Fibroblast of lung (primary cell): ENCODE data around the gene CASP7. TPM values are rescaled to one million over a fixed set of nuclear protein-coding genes. Genes with fewer than 3 reads are reported as not detected.
A peak's percentile ranks its signal among the peaks of the same experiment; 100 is the strongest.

ENCODE experiments used
- DNase-seq, 2 donors: peaks; one replicate each; pipeline versions ENCODE4 v3.0.0 to v3.0.0-alpha.2; 2010; ENCODE audit warnings: low read depth in 2 of 2
- H2AFZ ChIP-seq: 2 replicates; pipeline ENCODE4 v1.5.1; 2012; ENCODE audit warnings: low read length, control low read depth, inconsistent platforms
- H3K27ac ChIP-seq: 2 replicates; pipeline ENCODE4 v1.5.1; 2011; ENCODE audit warnings: low read length, control low read depth; ENCODE audit not compliant: insufficient read depth
- H3K27me3 ChIP-seq: 2 replicates; pipeline ENCODE4 v1.5.1; 2011; ENCODE audit warnings: mild to moderate bottlenecking, low read length; ENCODE audit not compliant: control insufficient read depth, insufficient read depth
- H3K36me3 ChIP-seq: 2 replicates; pipeline ENCODE4 v1.5.1; 2011; ENCODE audit warnings: low read length; ENCODE audit not compliant: control insufficient read depth, insufficient read depth
- H3K4me1 ChIP-seq: 2 replicates; pipeline ENCODE4 v1.5.1; 2011; ENCODE audit warnings: low read length; ENCODE audit not compliant: control insufficient read depth, insufficient read depth; ENCODE audit errors: extremely low read depth
- H3K4me2 ChIP-seq: 2 replicates; pipeline ENCODE4 v1.5.1; 2011; ENCODE audit warnings: low read length, control low read depth; ENCODE audit not compliant: insufficient read depth; ENCODE audit errors: extremely low read depth
- H3K4me3 ChIP-seq, 4 experiments: fragments of 200-600 bp in 1 of 4; sonication (generic) in 1 of 4; replicated peaks in 1 of 4; 2 replicates each; pipeline ENCODE4 v1.5.1; 2011 to 2016; ENCODE audit warnings: low read length in 4 of 4, low read depth in 3 of 4, mild to moderate bottlenecking in 3 of 4, control low read depth in 2 of 4, inconsistent platforms in 1 of 4, mixed read lengths in 1 of 4; ENCODE audit not compliant: insufficient read depth in 1 of 4; ENCODE audit errors: control extremely low read depth in 1 of 4
- H3K79me2 ChIP-seq: 2 replicates; pipeline ENCODE4 v1.5.1; 2012; ENCODE audit warnings: mild to moderate bottlenecking, low read length, inconsistent platforms; ENCODE audit not compliant: control insufficient read depth, insufficient read depth
- H3K9ac ChIP-seq: 2 replicates; pipeline ENCODE4 v1.5.1; 2011; ENCODE audit warnings: mild to moderate bottlenecking, low read length, control low read depth; ENCODE audit not compliant: insufficient read depth
- H3K9me3 ChIP-seq: 2 replicates; pipeline ENCODE4 v1.5.1; 2012; ENCODE audit warnings: low read depth, low read length; ENCODE audit not compliant: control insufficient read depth, insufficient read depth
- H4K20me1 ChIP-seq: 2 replicates; pipeline ENCODE4 v1.5.1; 2011; ENCODE audit warnings: low read length; ENCODE audit not compliant: control insufficient read depth, insufficient read depth; ENCODE audit errors: extremely low read depth
- EZH2 ChIP-seq: IDR thresholded peaks from 2 replicates; pipeline ENCODE4 v1.5.1; 2012; ENCODE audit warnings: low read length, control low read depth, mild to moderate bottlenecking; ENCODE audit errors: missing control alignments
- polyA minus RNA-seq: library from RNA; depleted of rRNA, polyadenylated mRNA; stranded (reverse); fragments of >200 nt; gene quantifications from 2 replicates; pipeline ENCODE4 v1.2.3, GENCODE V29; 2011; ENCODE audit warnings: low replicate concordance
- polyA plus RNA-seq, 2 donors: library from polyadenylated mRNA; depleted of rRNA in 1 of 2; stranded (reverse) in 1 of 2; unstranded in 1 of 2; fragments of >200 nt; gene quantifications; 2 replicates each; pipeline ENCODE4 v1.2.1, GENCODE V29; 2011 to 2012; ENCODE audit warnings: missing spikeins in 1 of 2
- total RNA-seq: library from RNA; depleted of rRNA; stranded (reverse); fragments of >200 nt; gene quantifications from 2 replicates; pipeline ENCODE4 v1.2.1, GENCODE V29; 2014
- TF ChIP-seq, protein P1 (sequence below), 2 donors: IDR thresholded peaks in 1 of 2; conservative IDR thresholded peaks in 1 of 2; 1 replicate in 1 of 2; 2 replicates in 1 of 2; pipeline ENCODE4 v1.5.1; 2011 to 2012; ENCODE audit warnings: low read length in 2 of 2, control low read depth in 1 of 2, inconsistent platforms in 1 of 2, low read depth in 1 of 2, mild to moderate bottlenecking in 1 of 2

Gene CASP7
- 23.1 and 28.9 TPM in 2 replicates for total RNA-seq
- polyA plus RNA-seq = 22.4 and 27.0 TPM in 2 replicates
- 18.6 and 20.3 TPM in 2 replicates for polyA plus RNA-seq (2012)
- 6.8 and 7.6 TPM in 2 replicates for polyA minus RNA-seq

DNA sequence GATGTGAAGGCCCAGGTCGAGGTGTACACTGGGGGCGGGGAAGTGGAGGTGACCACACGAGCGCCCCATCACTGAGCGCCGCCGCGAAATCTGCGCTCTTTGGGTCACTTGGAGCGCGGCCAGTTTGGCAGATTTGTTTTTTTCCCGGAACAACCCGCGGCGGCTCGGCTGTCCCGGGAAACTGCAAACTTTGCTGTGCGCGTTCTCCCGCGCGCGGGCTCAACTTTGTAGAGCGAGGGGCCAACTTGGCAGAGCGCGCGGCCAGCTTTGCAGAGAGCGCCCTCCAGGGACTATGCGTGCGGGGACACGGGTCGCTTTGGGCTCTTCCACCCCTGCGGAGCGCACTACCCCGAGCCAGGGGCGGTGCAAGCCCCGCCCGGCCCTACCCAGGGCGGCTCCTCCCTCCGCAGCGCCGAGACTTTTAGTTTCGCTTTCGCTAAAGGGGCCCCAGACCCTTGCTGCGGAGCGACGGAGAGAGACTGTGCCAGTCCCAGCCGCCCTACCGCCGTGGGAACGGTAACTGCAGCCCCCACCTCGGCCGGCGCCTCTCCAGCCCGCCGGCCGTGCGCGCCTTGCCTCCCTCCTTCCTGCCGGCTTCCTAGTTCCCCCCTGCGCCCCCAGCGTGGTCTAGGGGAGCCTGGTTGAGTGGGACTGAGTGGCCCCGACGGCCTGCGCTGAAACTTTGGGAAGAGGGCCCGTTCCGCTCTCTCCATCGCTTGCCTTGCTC lies at the start of gene CASP7:
TSS of gene CASP7 (plus strand) at position 450 of the 727 bp plus-strand sequence. CDS start 17,582 bp downstream, outside the sequence.
- peaks cover 37% of the 10 kb centered on the region for H3K79me2 ChIP-seq
- peak; percentile 71 to 82 for DNase-seq
- no peak for TF ChIP-seq EZH2
- TF ChIP-seq, protein P1, sequence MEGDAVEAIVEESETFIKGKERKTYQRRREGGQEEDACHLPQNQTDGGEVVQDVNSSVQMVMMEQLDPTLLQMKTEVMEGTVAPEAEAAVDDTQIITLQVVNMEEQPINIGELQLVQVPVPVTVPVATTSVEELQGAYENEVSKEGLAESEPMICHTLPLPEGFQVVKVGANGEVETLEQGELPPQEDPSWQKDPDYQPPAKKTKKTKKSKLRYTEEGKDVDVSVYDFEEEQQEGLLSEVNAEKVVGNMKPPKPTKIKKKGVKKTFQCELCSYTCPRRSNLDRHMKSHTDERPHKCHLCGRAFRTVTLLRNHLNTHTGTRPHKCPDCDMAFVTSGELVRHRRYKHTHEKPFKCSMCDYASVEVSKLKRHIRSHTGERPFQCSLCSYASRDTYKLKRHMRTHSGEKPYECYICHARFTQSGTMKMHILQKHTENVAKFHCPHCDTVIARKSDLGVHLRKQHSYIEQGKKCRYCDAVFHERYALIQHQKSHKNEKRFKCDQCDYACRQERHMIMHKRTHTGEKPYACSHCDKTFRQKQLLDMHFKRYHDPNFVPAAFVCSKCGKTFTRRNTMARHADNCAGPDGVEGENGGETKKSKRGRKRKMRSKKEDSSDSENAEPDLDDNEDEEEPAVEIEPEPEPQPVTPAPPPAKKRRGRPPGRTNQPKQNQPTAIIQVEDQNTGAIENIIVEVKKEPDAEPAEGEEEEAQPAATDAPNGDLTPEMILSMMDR (conservative IDR thresholded peaks at IDR 0.05 in 1 of 2, IDR thresholded peaks at IDR 0.05 in 1 of 2; ENCODE audit: low read depth in 1 of 2, low read length in 2 of 2) = no peak
- peak within 1 kb of the TSS; percentile 86 for H2AFZ ChIP-seq
- H3K27me3 ChIP-seq = no peaks in the 10 kb centered on the region
- H3K9me3 ChIP-seq = no peaks in the 10 kb centered on the region
- peaks cover 9% of the 10 kb centered on the region for H3K4me1 ChIP-seq
- no peaks in the 10 kb centered on the region for H3K36me3 ChIP-seq
- H3K27ac ChIP-seq = peak within 1 kb of the TSS; percentile 86
- peak within 1 kb of the TSS; percentile 91 for H3K4me2 ChIP-seq
- H3K4me3 ChIP-seq = peak within 1 kb of the TSS; percentile 81 to 100 (median 90)
- H3K9ac ChIP-seq = peak within 1 kb of the TSS; percentile 91
- no peaks in the 10 kb centered on the region for H4K20me1 ChIP-seq

DNA sequence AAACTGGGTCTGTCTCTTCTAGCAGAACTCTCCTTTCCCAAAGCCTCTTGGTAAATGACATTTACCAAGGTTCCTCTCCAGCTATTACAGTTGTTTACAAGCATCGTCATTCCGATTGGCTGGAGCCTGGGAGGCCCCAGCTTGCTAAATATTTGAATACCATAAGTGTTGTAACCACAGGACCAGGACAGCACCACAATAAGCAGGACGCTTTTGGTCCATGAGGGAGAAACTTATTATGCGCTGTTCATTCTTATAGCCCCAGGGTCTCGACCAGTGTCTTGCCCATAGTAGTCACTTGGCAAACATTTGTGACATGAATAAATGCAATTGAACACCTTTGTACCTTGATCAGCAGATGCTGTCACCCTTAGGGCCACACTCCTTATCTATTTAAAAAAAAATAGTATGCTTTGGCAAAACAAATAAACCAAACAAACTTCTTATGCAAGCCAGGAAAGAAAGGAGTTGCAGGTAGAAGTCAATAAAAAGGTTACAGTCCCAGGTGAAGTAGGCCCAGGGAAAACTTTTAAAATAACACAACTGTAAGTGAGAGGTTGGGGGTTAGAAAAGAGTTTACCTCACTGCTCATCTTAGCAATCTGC lies 48.7 kb upstream of the CASP7 start:
- H3K4me2 ChIP-seq = no peak overlapping the region
- no peaks in the 10 kb centered on the region for H3K36me3 ChIP-seq
- no peaks in the 10 kb centered on the region for H3K4me1 ChIP-seq
- H3K9me3 ChIP-seq = no peaks in the 10 kb centered on the region
- H3K27me3 ChIP-seq = no peaks in the 10 kb centered on the region
- TF ChIP-seq, protein P1 (conservative IDR thresholded peaks at IDR 0.05 in 1 of 2, IDR thresholded peaks at IDR 0.05 in 1 of 2; ENCODE audit: low read depth in 1 of 2, low read length in 2 of 2) = no peak
- no peak for TF ChIP-seq EZH2
- DNase-seq = no peak
- H3K4me3 ChIP-seq = no peak overlapping the region
- no peak overlapping the region for H3K27ac ChIP-seq
- H2AFZ ChIP-seq = no peak overlapping the region
- H4K20me1 ChIP-seq = no peaks in the 10 kb centered on the region
- no peak overlapping the region for H3K9ac ChIP-seq
- no peaks in the 10 kb centered on the region for H3K79me2 ChIP-seq

DNA sequence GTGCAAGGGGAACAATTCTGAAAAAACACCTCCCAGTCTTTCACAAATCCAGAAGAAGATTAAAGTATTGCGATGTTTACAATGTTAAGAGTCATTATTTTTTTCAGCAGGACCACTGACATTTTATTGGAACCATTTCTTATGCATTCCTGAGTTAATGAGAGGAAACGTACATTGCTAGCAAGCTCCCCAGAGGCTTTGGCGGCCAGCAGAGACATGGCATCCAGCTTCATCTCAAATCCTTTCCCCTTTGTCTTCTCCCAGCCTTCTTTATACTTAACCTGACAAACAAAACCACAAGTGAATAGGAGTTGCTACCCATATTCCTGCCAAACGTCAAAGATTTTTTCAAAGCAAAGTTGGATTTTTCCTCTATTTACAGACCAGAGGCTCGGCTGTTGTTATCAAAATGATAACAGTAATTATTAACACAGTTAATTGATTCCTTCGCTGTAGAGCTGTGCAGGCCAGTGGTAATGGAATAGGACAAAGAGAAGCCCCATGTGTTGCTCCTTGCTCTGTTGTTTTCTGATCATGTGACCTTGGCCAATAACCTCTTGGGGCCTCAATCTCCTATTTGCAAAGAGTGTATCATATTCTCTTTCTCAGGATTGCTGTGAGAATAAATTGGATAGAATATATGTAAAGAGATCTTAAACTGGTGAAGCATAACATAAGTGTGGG lies 47.9 kb upstream of the CASP7 start:
- no peak for TF ChIP-seq EZH2
- TF ChIP-seq, protein P1 (conservative IDR thresholded peaks at IDR 0.05 in 1 of 2, IDR thresholded peaks at IDR 0.05 in 1 of 2; ENCODE audit: low read depth in 1 of 2, low read length in 2 of 2) = no peak
- Histone ChIP-seq H3K36me3 (no peaks in the 10 kb centered on the region), H3K27ac (no peak overlapping the region), H3K4me2 (no peak overlapping the region), H3K4me3 (no peak overlapping the region), H3K9me3 (no peaks in the 10 kb centered on the region), H3K79me2 (no peaks in the 10 kb centered on the region), H3K27me3 (no peaks in the 10 kb centered on the region), H3K9ac (no peak overlapping the region), H4K20me1 (no peaks in the 10 kb centered on the region), H3K4me1 (no peaks in the 10 kb centered on the region), H2AFZ (no peak overlapping the region)
- DNase-seq = peak in 1 of 2 donors; percentile 52
